ENCODE measurements around the gene ARHGEF7.
"Not testable (repeated sequence)": the region's sequence is repeated elsewhere in the genome, so short reads cannot be mapped to it uniquely, and the experiment has no call there.

Gene ARHGEF7

GRCh38 chr13:111115061-111115964 is at the start of gene ARHGEF7:
Gene ARHGEF7 (plus strand): TSS chr13:111115310. CDS start chr13:111115527, 217 bp downstream.
- peak; percentile 52 for DNase-seq

GRCh38 chr13:111065698-111066097 is 49.4 kb upstream of the ARHGEF7 start:
- DNase-seq: no peak

GRCh38 chr13:111066544-111066943 is 48.6 kb upstream of the ARHGEF7 start:
- no peak for DNase-seq

GRCh38 chr13:111068009-111068350 is 47.1 kb upstream of the ARHGEF7 start:
- no peak for DNase-seq

- DNase-seq: not testable (repeated sequence)
Measured at GRCh38 chr13:111071120-111071519, 44.0 kb upstream of the ARHGEF7 start.

- not testable (repeated sequence) for DNase-seq
Measured at GRCh38 chr13:111071526-111071925, 43.6 kb upstream of the ARHGEF7 start.

- DNase-seq: no peak
Measured at GRCh38 chr13:111074826-111075225, 40.3 kb upstream of the ARHGEF7 start.

- no peak for DNase-seq
Measured at GRCh38 chr13:111076155-111077013, 38.7 kb upstream of the ARHGEF7 start.

GRCh38 chr13:111079375-111079774 is 35.7 kb upstream of the ARHGEF7 start:
- DNase-seq: no peak

- no peak for DNase-seq
Measured at GRCh38 chr13:111080642-111081041, 34.5 kb upstream of the ARHGEF7 start.

GRCh38 chr13:111082240-111082639 is 32.9 kb upstream of the ARHGEF7 start:
- no peak for DNase-seq

- DNase-seq: not testable (repeated sequence)
Measured at GRCh38 chr13:111082769-111083168, 32.3 kb upstream of the ARHGEF7 start.

- DNase-seq: not testable (repeated sequence)
Measured at GRCh38 chr13:111083693-111084092, 31.4 kb upstream of the ARHGEF7 start.

- no peak for DNase-seq
Measured at GRCh38 chr13:111090169-111090568, 24.9 kb upstream of the ARHGEF7 start.

GRCh38 chr13:111092685-111093084 is 22.4 kb upstream of the ARHGEF7 start:
- no peak for DNase-seq

GRCh38 chr13:111093136-111093535 is 22.0 kb upstream of the ARHGEF7 start:
- no peak for DNase-seq

GRCh38 chr13:111093634-111094033 is 21.5 kb upstream of the ARHGEF7 start:
- DNase-seq: no peak

GRCh38 chr13:111095031-111095840 is 19.9 kb upstream of the ARHGEF7 start:
- DNase-seq: no peak

- no peak for DNase-seq
Measured at GRCh38 chr13:111095911-111096501, 19.1 kb upstream of the ARHGEF7 start.

GRCh38 chr13:111099290-111099689 is 15.8 kb upstream of the ARHGEF7 start:
- DNase-seq: no peak

GRCh38 chr13:111110054-111110453 is 5.1 kb upstream of the ARHGEF7 start:
- DNase-seq: no peak

- DNase-seq: no peak
Measured at GRCh38 chr13:111111376-111111937, 3.7 kb upstream of the ARHGEF7 start.
